GM19035 (cell line): ENCODE measurements around the gene MYH9.
"Not testable (repeated sequence)": the region's sequence is repeated elsewhere in the genome, so short reads cannot be mapped to it uniquely, and the experiment has no call there.

Experiments
- ATAC-seq: cut with Tn5 transposase; IDR thresholded peaks from one replicate; pipeline ENCODE4 v1.9.1; 2021; ENCODE audit not compliant: unreplicated experiment

MYH9 gene

DNA sequence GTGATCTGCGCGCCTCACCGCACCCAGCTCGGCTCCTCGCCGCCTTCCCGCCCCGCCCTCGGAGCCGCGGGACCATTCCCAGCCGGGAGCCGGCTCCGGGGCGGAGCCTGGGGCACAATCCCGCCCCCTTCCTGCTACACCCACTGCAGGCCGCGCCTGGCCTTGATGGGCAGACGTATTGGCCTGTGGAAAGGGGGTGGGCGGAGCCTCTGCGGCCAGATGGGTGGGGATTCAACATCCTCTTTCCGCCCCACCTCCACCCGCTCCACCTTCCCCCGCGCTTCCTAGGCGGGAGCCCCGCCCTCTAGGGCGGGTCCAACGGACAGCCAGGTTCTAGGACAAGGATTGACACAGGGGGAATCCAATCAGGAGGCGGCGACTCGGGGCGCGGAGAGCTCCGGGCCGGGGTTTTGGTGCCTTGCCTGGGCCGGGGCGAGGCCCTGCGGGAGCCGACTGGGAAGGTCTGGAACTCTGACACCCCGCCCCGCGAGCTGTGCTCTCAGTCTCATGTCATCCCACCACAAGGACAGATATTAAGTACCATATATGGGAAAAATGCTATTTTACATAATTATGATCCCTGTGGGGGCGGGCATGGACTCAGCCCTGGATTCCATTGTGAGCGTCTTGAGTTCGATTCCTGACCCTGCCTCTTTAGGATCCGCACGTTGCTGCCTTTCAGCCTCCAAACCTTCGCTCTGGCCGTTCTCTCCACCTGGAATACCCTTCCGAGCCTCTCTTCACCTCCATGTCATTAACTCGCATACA lies at the start of gene MYH9:
Gene MYH9, minus strand, starts transcription at position 9 of the 768 bp plus-strand sequence. CDS start 38,731 bp downstream, outside the sequence.
- peak; percentile 69 for ATAC-seq

- ATAC-seq = no peak
Measured at GRCh38 chr22:36435516-36436415, 48.0 kb upstream of the MYH9 start.

DNA sequence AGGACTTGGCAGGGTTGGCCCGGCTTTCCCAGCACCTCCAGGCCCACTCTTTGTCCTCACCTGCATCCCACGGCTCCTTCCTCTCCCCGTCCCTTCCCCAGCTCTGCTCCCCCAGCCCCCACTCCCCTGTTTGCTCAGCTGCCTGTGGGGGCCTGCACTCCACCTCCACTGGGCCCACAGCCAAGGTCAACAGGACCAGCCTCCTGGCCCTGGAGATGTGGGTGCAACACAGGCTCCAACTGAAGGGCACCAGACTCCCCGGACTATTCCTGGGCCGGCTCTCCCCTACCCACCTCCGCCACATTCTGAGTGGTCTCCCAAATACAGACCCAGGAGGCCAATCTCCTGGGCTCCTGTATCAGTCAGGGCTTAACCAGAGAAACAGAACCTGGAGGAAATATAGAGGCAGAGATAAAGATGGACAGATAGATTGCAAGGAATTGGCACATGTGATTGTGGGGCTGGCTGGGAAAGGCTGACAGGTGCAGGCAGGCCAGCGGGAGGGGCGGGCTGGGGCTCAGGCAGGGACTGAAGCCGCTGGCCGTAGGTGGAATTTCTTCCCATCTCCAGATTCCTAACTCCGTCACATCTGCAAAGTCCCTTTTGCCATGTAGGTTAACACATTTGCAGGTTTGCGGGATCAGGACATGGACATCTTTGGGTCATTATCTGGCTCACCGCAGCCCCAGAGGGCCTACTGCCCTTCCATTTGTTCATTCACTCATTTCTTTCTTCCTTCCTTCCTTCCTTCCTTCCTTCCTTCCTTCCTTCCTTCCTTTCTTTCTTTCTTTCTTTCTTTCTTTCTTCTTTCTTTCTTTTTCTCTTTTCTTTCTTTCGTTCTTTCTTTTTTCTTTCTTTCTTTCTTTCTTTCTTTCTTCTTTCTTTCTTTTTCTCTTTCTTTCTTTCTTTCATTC lies 45.8 kb upstream of the MYH9 start:
- ATAC-seq = no peak

DNA sequence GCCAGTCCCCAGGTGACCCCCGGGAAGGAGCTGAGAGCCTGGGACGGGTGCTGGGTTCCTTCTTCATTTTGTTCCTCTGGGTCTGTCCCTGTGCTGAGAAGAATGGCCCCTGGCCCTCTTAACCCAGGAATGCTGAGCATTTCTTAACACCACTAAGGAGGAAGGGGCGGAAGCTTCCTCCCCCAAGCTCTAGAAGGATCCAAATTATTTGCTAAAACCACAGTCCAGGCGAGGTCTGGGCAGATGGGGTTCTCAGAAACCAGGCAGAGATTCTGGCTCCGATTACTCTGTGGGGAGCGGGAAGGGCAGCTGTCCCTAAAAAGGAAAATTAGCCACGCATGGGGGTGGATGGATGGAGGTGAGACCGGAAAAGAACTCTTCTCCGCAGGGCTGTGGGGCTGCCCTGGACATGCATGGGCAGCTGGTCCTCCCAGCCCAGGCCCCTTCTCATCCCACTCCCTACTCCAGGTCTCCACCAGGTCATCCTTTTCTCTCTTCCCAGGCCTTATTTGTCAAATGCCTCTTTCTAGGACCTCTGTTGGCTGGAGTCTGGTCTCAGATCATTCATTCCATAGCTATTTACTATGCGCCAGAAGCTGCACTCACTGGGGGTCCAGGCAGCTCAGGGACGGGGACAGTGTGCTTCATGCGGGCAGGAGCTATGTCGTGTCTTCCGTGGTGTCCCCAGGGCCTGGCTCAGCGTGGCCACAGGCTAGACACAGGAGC lies 45.0 kb upstream of the MYH9 start:
- ATAC-seq = no peak

DNA sequence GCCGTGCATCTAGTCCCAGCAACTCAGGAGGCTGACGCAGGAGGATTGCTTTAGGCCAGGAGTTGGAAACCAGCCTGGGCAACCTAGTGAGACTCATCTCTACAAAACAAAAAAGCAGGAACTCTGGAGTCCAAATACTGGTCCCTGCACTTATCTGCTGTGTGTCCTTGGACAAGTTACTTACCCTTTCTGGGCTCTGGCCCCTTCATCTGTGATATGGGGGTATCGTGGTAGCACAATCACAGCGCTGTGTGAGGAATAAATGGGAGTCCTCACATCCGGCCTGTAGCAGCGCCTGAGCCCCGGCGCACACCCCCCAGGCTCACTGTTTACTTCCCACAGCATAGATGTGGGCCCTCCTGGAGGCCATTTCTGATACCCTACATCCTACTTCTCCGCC lies 44.2 kb upstream of the MYH9 start:
- ATAC-seq = no peak

DNA sequence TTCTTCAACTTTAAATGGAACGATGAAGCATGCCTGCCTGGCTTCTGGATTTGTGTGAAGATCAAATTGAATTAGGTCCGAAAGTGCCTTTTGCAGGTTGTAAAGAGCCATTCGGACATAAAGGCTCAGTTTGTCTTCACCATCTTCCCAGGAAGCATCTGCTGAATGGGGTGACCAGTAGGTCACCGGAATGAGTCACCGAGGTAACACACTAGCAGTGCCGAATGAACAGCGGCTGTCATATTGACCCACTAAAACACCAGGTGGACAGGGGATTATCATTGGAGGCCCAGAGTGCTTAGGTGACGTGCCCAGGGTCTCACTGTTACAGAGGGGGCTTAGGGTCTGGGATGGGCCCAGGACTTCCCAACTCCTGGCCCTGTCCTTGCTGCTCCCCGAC lies 43.1 kb upstream of the MYH9 start:
- ATAC-seq = no peak

GRCh38 chr22:36427952-36428351 lies 40.2 kb upstream of the MYH9 start:
- ATAC-seq = not testable (repeated sequence)

- no peak for ATAC-seq
Measured at GRCh38 chr22:36425977-36426523, 38.3 kb upstream of the MYH9 start.

- ATAC-seq = no peak
Measured at GRCh38 chr22:36424901-36425579, 37.3 kb upstream of the MYH9 start.

DNA sequence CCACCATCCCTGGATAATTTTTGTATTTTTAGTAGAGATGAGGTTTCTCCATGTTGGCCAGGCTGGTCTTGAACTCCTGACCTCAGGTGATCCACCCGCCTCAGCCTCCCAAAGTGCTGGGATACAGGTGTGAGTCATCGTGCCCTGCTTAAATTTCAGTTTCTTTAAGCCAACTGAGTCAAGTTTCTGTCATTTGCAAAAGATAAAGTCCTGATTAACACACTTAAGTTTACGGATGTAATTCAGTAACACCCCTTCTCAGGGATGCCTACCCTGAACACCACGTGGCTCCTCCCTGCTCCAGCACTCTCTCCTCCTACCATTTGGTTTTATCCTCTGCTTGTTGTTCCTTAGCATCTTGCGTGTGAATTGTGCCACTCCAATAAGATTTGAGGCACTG lies 36.7 kb upstream of the MYH9 start:
- ATAC-seq = not testable (repeated sequence)

DNA sequence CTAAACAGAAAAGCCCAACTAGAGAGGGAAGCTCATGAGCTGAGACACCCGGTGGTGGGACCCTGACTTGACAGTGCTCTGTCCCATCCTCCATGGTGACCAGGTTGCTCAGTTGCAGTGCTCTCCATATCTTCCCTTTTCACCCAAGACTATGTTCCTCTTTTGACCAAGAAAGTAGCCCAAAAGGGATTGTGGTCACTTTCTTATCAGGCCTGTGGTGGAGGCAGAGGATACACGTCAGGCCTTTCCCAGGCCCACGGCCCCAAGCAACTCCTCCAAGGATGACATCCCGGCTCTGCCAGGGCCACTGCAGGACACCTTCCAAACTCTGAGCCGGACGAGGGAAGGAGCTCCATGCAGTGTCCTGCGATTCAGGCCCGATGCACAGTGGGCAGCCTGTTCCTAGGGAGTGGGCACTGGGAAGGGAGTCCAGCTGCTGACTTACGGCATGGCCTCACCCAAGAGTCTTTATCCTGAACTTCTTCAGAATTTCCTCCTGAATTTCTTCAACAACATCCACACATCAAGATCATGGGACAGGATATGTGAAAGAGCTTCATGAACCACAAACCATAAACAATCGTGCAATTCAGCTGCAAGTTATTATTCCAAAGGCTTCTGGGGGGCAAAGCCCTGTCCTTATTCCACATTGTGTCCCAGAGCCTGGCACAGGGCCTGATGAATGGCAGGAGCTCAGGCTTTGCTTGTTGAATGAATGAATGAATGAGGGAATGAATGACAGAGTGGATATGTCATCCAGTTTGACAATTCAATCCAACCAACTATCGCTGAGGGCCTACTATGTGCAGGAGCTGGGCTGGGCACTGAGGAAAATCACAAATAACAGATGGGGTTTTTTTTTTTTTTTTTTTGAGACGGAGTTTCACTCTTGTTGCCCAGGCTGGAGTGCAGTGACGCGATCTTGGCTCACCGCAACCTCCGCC lies 36.0 kb upstream of the MYH9 start:
- ATAC-seq = no peak

DNA sequence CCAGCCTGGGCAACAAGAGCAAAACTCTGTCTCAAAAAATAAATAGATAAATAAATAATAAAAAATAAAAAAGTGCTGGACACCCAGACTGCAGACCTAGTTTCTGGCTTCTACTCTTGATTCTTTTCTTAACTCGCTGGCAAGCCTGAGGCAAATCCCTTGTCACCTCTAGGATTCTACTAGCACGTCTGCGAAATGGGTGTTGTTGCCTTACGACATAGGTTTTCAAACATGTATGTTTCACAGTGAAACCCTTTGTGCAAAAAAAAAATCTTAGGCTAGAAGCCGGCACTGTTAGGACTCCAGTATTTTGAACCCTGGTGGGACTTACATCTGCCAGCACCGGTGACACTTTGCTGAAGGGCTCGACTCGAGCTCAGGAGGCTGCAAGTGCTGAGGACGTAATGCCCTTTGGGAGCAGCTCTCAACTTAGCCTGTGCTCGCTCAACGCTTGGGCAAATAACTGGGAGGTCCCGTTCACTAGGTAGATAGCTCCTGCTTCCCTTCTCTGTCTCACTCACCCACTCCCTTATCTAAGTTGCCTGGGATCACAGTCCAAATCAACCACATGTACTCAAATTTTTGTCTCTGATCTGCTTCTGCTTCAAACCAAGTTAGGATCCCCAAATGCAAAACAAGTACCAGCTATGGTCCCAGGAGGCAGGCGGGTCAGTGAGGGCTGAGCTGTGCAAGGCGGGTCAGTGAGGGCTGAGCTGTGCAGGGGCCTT lies 34.7 kb upstream of the MYH9 start:
- ATAC-seq = no peak

GRCh38 chr22:36419912-36420882 lies 32.4 kb upstream of the MYH9 start:
- ATAC-seq = no peak

DNA sequence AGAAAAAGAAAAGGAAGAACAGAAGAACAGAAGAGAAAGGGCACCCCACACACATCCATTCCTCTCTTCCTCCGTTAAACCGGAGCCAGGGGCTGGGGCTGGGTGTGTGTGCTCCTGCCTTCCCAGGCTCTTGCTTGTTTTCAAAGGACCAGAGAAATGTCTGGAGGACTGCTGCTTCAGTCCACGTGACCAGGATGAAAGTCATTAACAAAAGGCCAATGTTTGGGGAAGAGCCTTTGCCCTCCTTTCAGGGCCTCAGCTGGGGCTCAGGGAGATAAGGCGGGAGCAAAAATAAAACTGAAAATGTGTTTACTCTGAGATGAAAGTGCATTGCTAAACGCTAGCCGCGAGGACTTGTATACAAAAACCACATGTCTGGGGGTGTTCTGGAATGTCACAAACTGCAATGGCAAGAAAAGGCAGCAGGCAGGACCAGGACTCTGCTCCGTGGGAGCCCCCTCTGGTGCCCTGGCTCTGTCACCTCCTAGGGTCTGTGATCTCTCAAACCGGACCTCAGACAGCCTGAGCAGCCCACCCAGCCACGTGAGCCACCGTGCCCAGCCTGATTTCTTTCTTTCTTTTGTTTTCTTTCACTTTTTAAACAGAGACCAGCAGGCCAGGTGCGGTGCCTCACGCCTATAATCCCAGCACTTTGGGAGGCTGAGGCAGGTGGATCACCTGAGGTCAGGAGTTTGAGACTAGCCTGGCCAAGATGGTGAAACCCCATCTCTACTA lies 31.6 kb upstream of the MYH9 start:
- no peak for ATAC-seq

- no peak for ATAC-seq
Measured at GRCh38 chr22:36417281-36417686, 29.5 kb upstream of the MYH9 start.
